SU-DHL-6 (cell line): ENCODE data around the gene DCC.

Experiments
- H2AFZ ChIP-seq: fragments of 200-600 bp; sonication (generic); 2 replicates; pipeline ENCODE4 v1.6.1; 2014; ENCODE audit warnings: low read depth, mild to moderate bottlenecking, moderate library complexity, mixed read lengths, antibody characterized with exemption, low read length; ENCODE audit not compliant: severe bottlenecking
- H3F3A ChIP-seq: fragments of 200-600 bp; shearing (Covaris generic); 2 replicates; pipeline ENCODE4 v1.6.0; 2016; ENCODE audit warnings: antibody characterized with exemption, mild to moderate bottlenecking; ENCODE audit not compliant: insufficient read depth
- H3K27ac ChIP-seq: fragments of 200-600 bp; sonication (generic); 2 replicates; pipeline ENCODE4 v1.5.1; 2016; ENCODE audit warnings: low read depth, mild to moderate bottlenecking, low read length, moderate library complexity, mixed read lengths
- H3K27me3 ChIP-seq: fragments of 200-600 bp; sonication (generic), shearing (Covaris generic); 2 replicates; pipeline ENCODE4 v1.6.0; 2014; ENCODE audit warnings: mild to moderate bottlenecking, low read length
- H3K36me3 ChIP-seq: fragments of 200-600 bp; sonication (generic); 2 replicates; pipeline ENCODE4 v1.6.1; 2014; ENCODE audit warnings: mild to moderate bottlenecking, low read length, mixed read lengths
- H3K4me2 ChIP-seq: fragments of 300-600, 200-600 bp; shearing (Covaris generic), sonication (generic); 2 replicates; pipeline ENCODE4 v1.6.0; 2014; ENCODE audit warnings: low read length, low read depth, mild to moderate bottlenecking; ENCODE audit not compliant: poor library complexity, severe bottlenecking
- H3K4me3 ChIP-seq: fragments of 200-600 bp; sonication (generic); 2 replicates; pipeline ENCODE4 v1.5.1; 2014; ENCODE audit warnings: antibody characterized with exemption, low read length, mild to moderate bottlenecking, mixed read lengths; ENCODE audit not compliant: insufficient read depth, poor library complexity, severe bottlenecking
- H3K79me2 ChIP-seq: fragments of 200-600 bp; sonication (generic); 2 replicates; pipeline ENCODE4 v1.6.1; 2014; ENCODE audit warnings: mild to moderate bottlenecking, low read length, moderate library complexity; ENCODE audit not compliant: insufficient read depth
- H3K9ac ChIP-seq: fragments of 200-600 bp; sonication (generic); 2 replicates; pipeline ENCODE4 v1.7.0; 2014; ENCODE audit warnings: mild to moderate bottlenecking, low read length
- H3K9me2 ChIP-seq: fragments of 200-600 bp; sonication (generic); replicated peaks from 2 replicates; pipeline ENCODE4 v1.6.1; 2014; ENCODE audit warnings: low read length; ENCODE audit not compliant: insufficient read depth
- H3K9me3 ChIP-seq: fragments of 200-600 bp; sonication (generic); 2 replicates; pipeline ENCODE4 v1.6.1; 2014; ENCODE audit warnings: low read length, mixed read lengths; ENCODE audit not compliant: insufficient read depth
- H4K20me1 ChIP-seq: fragments of 200-600 bp; sonication (generic); 2 replicates; pipeline ENCODE4 v1.6.1; 2014; ENCODE audit warnings: low read depth, mild to moderate bottlenecking, antibody characterized with exemption, low read length, moderate library complexity, mixed read lengths
- EZH2phosphoT487 ChIP-seq: fragments of 200-600 bp; sonication (generic), shearing (Covaris generic); conservative IDR thresholded peaks from 2 replicates; pipeline ENCODE4 v1.6.1; 2018; ENCODE audit warnings: mild to moderate bottlenecking, antibody characterized with exemption, low read length, moderate library complexity, mixed read lengths
- TF ChIP-seq, protein P1 (sequence below): fragments of 200-600 bp; sonication (generic); IDR thresholded peaks from one replicate; pipeline ENCODE4 v1.5.1; 2017; ENCODE audit warnings: antibody characterized with exemption, mild to moderate bottlenecking, low read length, moderate library complexity; ENCODE audit not compliant: insufficient read depth, poor library complexity, severe bottlenecking

Gene DCC

GRCh38 chr18:52953387-52953786 lies 613.4 kb downstream of the DCC start:
- H3F3A ChIP-seq = no peaks in the 10 kb centered on the region
- H4K20me1 ChIP-seq = no peaks in the 10 kb centered on the region
- no peak overlapping the region for H3K9ac ChIP-seq
- no peak overlapping the region for H3K27ac ChIP-seq
- no peaks in the 10 kb centered on the region for H3K27me3 ChIP-seq
- no peak overlapping the region for H2AFZ ChIP-seq
- TF ChIP-seq, protein P1, sequence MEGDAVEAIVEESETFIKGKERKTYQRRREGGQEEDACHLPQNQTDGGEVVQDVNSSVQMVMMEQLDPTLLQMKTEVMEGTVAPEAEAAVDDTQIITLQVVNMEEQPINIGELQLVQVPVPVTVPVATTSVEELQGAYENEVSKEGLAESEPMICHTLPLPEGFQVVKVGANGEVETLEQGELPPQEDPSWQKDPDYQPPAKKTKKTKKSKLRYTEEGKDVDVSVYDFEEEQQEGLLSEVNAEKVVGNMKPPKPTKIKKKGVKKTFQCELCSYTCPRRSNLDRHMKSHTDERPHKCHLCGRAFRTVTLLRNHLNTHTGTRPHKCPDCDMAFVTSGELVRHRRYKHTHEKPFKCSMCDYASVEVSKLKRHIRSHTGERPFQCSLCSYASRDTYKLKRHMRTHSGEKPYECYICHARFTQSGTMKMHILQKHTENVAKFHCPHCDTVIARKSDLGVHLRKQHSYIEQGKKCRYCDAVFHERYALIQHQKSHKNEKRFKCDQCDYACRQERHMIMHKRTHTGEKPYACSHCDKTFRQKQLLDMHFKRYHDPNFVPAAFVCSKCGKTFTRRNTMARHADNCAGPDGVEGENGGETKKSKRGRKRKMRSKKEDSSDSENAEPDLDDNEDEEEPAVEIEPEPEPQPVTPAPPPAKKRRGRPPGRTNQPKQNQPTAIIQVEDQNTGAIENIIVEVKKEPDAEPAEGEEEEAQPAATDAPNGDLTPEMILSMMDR = no peak
- no peak for TF ChIP-seq EZH2phosphoT487
- H3K4me3 ChIP-seq = no peak overlapping the region
- no peaks in the 10 kb centered on the region for H3K36me3 ChIP-seq
- no peaks in the 10 kb centered on the region for H3K79me2 ChIP-seq
- H3K4me2 ChIP-seq = no peak overlapping the region
- no peaks in the 10 kb centered on the region for H3K9me3 ChIP-seq
- H3K9me2 ChIP-seq = no peaks in the 10 kb centered on the region

DNA sequence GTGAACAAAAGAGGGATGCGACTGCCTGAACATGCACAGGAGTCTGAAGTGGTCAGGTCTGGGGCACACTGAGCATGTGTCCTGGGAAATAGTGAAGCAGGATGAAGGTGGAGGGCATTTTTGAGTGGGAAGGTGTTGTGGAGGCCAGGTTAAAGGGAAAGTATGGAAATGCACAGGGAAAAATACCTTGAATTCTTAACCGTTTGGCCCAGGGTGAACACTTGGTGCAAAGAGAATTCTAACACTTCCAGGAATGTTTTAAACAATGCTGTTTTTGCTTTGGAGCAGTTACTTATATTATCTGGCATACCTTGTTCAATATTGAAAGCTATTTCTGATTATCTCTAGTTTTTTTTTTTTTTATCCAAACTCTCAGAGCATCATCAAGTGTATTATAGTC lies 623.5 kb downstream of the DCC start:
- no peaks in the 10 kb centered on the region for H3K36me3 ChIP-seq

DNA sequence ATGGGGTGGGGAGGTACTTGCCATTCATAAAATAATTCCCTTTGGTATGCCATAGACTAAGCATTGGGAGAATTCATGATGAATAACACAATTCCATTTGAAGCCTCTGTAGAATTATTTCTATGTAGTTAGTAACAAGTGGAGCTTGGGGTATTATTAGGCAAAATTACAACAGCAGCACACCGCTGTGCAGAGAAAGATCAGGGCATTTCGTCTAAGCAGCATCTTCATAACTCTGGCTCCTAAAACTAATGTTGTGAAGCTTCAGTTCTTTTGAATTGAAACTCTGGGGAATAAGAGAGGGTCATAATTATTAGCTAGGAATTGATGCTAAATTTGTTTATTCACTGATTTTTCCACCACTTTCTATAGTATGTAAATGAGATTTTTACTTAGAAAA lies 630.7 kb downstream of the DCC start:
- TF ChIP-seq, protein P1 = no peak
- no peak for TF ChIP-seq EZH2phosphoT487

More for the DNA sequence above, 623.5 kb downstream of the DCC start:
- H3K27me3 ChIP-seq = no peaks in the 10 kb centered on the region
- H3K4me3 ChIP-seq = no peak overlapping the region
- H2AFZ ChIP-seq = no peak overlapping the region
- no peak overlapping the region for H3K9ac ChIP-seq
- no peak overlapping the region for H3K27ac ChIP-seq
- H4K20me1 ChIP-seq = no peaks in the 10 kb centered on the region
- TF ChIP-seq, protein P1 = no peak
- TF ChIP-seq EZH2phosphoT487 = no peak
- H3K79me2 ChIP-seq = no peaks in the 10 kb centered on the region
- no peaks in the 10 kb centered on the region for H3F3A ChIP-seq
- H3K9me3 ChIP-seq = no peaks in the 10 kb centered on the region
- no peak overlapping the region for H3K4me2 ChIP-seq
- no peaks in the 10 kb centered on the region for H3K9me2 ChIP-seq

More for the DNA sequence above, 630.7 kb downstream of the DCC start:
- Histone ChIP-seq H3K36me3 (no peaks in the 10 kb centered on the region), H3K79me2 (no peaks in the 10 kb centered on the region), H3K27ac (no peak overlapping the region), H3K9me3 (no peaks in the 10 kb centered on the region), H3K9ac (no peak overlapping the region), H3K4me3 (no peak overlapping the region), H3K9me2 (no peaks in the 10 kb centered on the region), H2AFZ (no peak overlapping the region), H3K27me3 (no peaks in the 10 kb centered on the region), H4K20me1 (no peaks in the 10 kb centered on the region), H3F3A (no peaks in the 10 kb centered on the region), H3K4me2 (no peak overlapping the region)
